RWPE2 (cell line): ENCODE data around the gene NEURL1.
"Not testable (repeated sequence)": the region's sequence is repeated elsewhere in the genome, so short reads cannot be mapped to it uniquely, and the experiment has no call there.

ENCODE experiments used
- ATAC-seq: fragments of 200-7000 bp; cut with Tn5 transposase; 3 replicates; pipeline ENCODE4 v1.9.1; 2021; ENCODE audit warnings: low read depth
- DNase-seq: peaks from one replicate; pipeline ENCODE4 v3.0.0-alpha.2; 2020; ENCODE audit warnings: low spot score
- H3K27ac ChIP-seq: fragments of 450-650 bp; 2 replicates; pipeline ENCODE4 v1.5.1; 2017; ENCODE audit warnings: mild to moderate bottlenecking; ENCODE audit not compliant: poor library complexity, severe bottlenecking
- H3K27me3 ChIP-seq: fragments of 250-450 bp; sonication (Bioruptor Pico); 2 replicates; pipeline ENCODE4 v1.5.1; 2021; ENCODE audit warnings: mild to moderate bottlenecking, moderate library complexity; ENCODE audit not compliant: insufficient read depth, poor library complexity, severe bottlenecking
- H3K36me3 ChIP-seq: fragments of 250-450 bp; sonication (Bioruptor Pico); 2 replicates; pipeline ENCODE4 v1.5.1; 2020; ENCODE audit warnings: low read depth, mild to moderate bottlenecking, moderate library complexity
- H3K4me1 ChIP-seq: fragments of 250-450 bp; sonication (Bioruptor Pico); 2 replicates; pipeline ENCODE4 v1.5.1; 2021; ENCODE audit warnings: mild to moderate bottlenecking, moderate library complexity; ENCODE audit not compliant: insufficient read depth, poor library complexity, severe bottlenecking
- H3K4me3 ChIP-seq: fragments of 250-450 bp; sonication (Bioruptor Pico); 2 replicates; pipeline ENCODE4 v1.5.1; 2021; ENCODE audit warnings: mild to moderate bottlenecking, moderate library complexity; ENCODE audit not compliant: severe bottlenecking
- H3K9me3 ChIP-seq: fragments of 250-450 bp; sonication (Bioruptor Pico); 2 replicates; pipeline ENCODE4 v1.5.1; 2021; ENCODE audit warnings: mild to moderate bottlenecking, moderate library complexity; ENCODE audit not compliant: severe bottlenecking
- TF ChIP-seq, protein P1 (sequence below): fragments of 450-650 bp; IDR thresholded peaks from one replicate; pipeline ENCODE4 v1.5.1; 2017; ENCODE audit warnings: mild to moderate bottlenecking, moderate library complexity; ENCODE audit not compliant: poor library complexity, severe bottlenecking

The NEURL1 gene

DNA sequence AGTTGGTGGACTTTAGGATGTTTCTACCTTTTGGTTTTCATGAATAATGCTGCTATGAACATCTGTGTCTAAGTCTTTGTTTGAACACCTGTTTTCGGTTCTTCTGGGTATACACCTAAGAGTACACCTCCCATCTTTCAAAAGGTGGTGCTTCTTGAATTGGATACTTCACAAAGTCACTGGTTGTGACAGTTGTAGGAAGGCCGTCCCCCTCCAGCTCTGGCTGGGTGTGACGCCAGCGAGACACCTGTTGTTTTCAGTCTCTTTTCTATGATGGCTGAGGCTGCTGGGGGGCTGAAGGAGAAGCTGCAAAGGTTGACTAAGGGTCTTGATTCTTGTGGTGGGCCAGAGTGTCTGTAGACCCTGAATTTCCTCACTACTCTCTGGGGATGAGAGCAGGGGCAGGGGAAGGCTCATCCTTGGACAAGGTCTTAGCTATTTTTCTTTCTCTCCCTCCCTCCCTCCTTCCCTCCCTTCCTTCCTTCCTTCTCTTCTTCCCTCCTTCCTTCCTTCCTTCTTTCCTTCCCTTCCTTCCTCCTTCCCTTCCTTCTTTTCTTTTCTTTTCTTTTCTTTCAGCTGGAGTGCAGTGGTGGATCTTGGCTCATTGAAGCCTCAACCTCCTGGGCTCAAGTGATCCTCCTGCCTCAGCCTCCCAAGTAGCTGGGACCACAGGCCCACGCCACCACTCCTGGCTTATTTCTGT is 5.6 kb downstream of the NEURL1 start:
- peaks cover 3% of the 10 kb centered on the region for H3K4me1 ChIP-seq
- no peaks in the 10 kb centered on the region for H3K9me3 ChIP-seq
- H3K27me3 ChIP-seq: peaks cover 9% of the 10 kb centered on the region
- H3K27ac ChIP-seq: no peak overlapping the region
- no peak overlapping the region for H3K4me3 ChIP-seq
- TF ChIP-seq, protein P1, sequence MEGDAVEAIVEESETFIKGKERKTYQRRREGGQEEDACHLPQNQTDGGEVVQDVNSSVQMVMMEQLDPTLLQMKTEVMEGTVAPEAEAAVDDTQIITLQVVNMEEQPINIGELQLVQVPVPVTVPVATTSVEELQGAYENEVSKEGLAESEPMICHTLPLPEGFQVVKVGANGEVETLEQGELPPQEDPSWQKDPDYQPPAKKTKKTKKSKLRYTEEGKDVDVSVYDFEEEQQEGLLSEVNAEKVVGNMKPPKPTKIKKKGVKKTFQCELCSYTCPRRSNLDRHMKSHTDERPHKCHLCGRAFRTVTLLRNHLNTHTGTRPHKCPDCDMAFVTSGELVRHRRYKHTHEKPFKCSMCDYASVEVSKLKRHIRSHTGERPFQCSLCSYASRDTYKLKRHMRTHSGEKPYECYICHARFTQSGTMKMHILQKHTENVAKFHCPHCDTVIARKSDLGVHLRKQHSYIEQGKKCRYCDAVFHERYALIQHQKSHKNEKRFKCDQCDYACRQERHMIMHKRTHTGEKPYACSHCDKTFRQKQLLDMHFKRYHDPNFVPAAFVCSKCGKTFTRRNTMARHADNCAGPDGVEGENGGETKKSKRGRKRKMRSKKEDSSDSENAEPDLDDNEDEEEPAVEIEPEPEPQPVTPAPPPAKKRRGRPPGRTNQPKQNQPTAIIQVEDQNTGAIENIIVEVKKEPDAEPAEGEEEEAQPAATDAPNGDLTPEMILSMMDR: no peak
- no peaks in the 10 kb centered on the region for H3K36me3 ChIP-seq
- ATAC-seq (no peak), DNase-seq (no peak)

DNA sequence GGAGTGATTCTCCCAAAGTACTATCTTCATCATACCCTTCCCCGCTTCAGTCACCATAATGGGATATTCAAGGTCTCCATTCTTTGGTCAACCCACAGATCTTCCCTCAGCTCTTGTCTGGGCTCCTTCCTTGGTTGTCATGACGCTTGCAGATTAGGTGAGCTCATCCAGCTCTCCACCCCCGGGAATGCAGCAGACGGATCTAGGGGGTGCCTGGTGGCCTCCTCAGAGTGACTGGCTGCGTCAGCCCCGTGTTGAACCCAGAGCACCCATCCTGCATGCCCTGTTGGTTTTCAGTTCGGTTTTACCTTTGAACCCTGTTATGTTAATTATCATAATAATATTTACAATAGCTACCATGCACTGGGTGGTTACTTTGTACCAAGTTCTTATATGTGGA is 6.4 kb downstream of the NEURL1 start:
- Histone ChIP-seq H3K9me3 (no peaks in the 10 kb centered on the region), H3K4me3 (no peak overlapping the region), H3K4me1 (peaks cover 5% of the 10 kb centered on the region), H3K27me3 (peaks cover 5% of the 10 kb centered on the region), H3K27ac (no peak overlapping the region), H3K36me3 (no peaks in the 10 kb centered on the region)
- TF ChIP-seq, protein P1: no peak
- no peak for ATAC-seq
- no peak for DNase-seq

DNA sequence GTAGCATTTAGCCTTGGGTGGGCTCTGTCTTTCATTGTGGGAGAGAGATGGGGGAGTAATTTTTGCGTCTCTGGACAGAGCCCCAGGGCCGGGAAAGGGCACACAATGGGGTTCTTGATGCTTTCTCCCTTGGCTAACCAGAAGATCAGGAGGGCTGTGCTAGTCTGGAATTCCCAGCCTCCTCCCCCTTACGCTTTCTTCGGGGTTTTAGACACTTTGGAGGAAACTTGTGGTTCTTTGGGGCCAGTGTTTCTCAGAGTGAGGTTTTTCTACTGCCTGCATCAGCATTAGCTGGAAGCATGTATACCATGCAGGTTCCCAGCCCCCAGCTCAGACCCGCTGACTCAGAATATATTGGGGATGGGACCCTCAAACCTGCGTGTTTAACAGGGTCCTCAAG is 7.0 kb downstream of the NEURL1 start:
- TF ChIP-seq, protein P1: no peak
- H3K27ac ChIP-seq: no peak overlapping the region
- no peaks in the 10 kb centered on the region for H3K36me3 ChIP-seq

DNA sequence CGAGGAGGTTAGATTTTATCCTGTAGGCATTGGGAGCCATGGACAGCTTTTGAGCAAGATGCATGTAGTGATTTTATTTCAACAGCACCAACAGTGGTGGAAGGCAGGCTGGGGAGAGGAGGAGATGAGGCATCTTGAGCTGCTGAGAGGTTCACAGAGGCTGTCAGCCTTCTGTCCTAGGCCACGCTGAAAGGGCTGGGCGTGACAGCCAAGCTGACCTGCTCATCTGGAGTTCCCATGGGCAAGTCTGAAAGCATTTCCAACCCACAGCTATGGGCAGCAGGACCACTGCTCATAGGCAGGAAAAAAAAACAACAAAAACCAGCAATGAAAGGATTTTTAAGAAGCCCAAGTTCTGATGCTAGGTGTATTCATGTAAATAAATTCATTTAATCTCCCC is 7.7 kb downstream of the NEURL1 start:
- no peak for DNase-seq
- peaks cover 5% of the 10 kb centered on the region for H3K4me1 ChIP-seq
- H3K36me3 ChIP-seq: no peaks in the 10 kb centered on the region
- no peaks in the 10 kb centered on the region for H3K27me3 ChIP-seq
- ATAC-seq: no peak
- no peaks in the 10 kb centered on the region for H3K9me3 ChIP-seq
- no peak overlapping the region for H3K27ac ChIP-seq
- TF ChIP-seq, protein P1: no peak
- H3K4me3 ChIP-seq: no peak overlapping the region

More for the DNA sequence above, 7.0 kb downstream of the NEURL1 start:
- Histone ChIP-seq H3K4me3 (no peak overlapping the region), H3K9me3 (no peaks in the 10 kb centered on the region), H3K27me3 (no peaks in the 10 kb centered on the region), H3K4me1 (peaks cover 5% of the 10 kb centered on the region)
- ATAC-seq (no peak), DNase-seq (no peak)

DNA sequence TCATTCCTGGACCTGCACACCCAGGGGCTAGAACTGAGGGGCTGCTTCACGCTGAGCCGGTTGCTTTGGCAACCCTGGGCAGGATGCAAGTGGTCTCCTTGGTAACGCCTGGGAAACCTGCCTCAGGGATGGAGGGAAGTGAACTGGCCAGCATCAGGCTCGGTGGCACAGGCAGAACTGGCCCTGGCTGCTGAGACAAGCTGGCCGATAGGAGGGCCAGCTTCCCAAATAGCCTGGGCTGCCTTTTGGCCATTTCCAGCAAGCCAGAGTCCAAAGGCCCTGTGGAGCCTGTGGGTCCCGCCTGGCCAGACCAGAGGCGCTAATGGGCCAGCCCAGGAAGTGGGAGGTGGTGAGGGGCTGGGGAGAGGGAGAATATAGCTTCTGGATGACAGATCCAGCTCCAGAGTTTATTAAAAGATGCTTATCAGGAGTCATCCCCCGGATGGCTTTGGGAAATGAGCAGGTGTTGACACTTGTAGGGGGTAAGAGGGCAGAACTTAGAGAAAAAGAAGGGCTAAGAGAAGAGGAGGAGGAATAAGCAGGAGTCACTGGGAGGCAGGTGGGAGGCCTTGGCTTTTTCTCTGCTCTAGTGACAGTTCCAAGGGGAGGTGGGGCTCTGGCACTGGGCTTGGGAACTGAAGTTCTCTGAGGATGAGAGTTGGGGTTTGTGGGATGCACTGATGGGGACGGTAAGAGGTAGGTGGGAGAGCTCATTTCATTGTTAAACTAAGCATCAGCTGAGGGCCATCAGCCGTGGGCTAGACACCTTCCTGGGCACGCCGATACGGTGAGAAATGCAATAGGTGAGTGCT is 9.6 kb downstream of the NEURL1 start:
- Histone ChIP-seq H3K4me3 (no peak overlapping the region), H3K27me3 (no peaks in the 10 kb centered on the region), H3K4me1 (peaks cover 5% of the 10 kb centered on the region), H3K27ac (no peak overlapping the region), H3K36me3 (no peaks in the 10 kb centered on the region), H3K9me3 (no peaks in the 10 kb centered on the region)
- ATAC-seq (no peak), DNase-seq (no peak)
- TF ChIP-seq, protein P1: no peak

DNA sequence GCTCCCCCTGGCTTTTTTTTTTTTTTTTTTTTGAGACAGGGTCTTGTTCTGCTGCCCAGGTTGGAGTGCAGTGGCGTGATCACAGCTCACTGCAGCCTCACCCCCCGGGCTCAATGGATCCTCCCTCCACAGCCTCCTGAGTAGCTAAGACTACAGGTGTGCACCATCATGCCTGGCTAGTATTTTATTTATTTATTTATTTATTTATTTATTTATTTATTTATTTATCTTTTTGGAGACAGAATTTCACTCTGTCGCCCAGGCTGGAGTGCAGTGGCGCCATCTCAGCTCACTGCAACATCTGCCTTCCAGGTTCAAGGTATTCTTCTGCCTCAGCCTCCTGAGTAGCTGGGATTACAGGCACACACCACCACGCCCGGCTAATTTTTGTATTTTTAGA is 10.3 kb downstream of the NEURL1 start:
- H3K4me3 ChIP-seq, H3K4me1 ChIP-seq, DNase-seq, H3K27ac ChIP-seq, H3K9me3 ChIP-seq, ATAC-seq, H3K36me3 ChIP-seq, H3K27me3 ChIP-seq: not testable (repeated sequence)
